ENCODE measurements around the gene TMEM132E. TPM values are rescaled to one million over a fixed set of nuclear protein-coding genes. Genes with fewer than 3 reads are reported as not detected.

The TMEM132E gene
- total and polyA plus RNA-seq, 2 of the 4 experiments (the other 2 are of a cell fraction), result not detected

- WGBS, 2 experiments (ENCODE audit: extremely low coverage in 2 of 2, insufficient read length in 1 of 2), result no CpG with 5 or more reads among the region's 3 CpGs
- Histone ChIP-seq H4K8ac (ENCODE audit: low read depth in 2 of 2, low read length in 2 of 2) (no peak overlapping the region), H3K9ac (ENCODE audit: low read depth, low read length) (no peak overlapping the region), H4K20me1 (ENCODE audit: insufficient read depth, low read length) (no peaks in the 10 kb centered on the region), H3K4me2 (ENCODE audit: low read depth, low read length) (no peak overlapping the region), H3K56ac (ENCODE audit: extremely low read depth, insufficient read depth, low read length) (no peak overlapping the region), H2BK120ac (ENCODE audit: low read depth, low read length) (no peak overlapping the region), H3K9me1 (ENCODE audit: insufficient read depth, low read length) (no peaks in the 10 kb centered on the region), H3K9me3 (ENCODE audit: control insufficient read depth, insufficient read depth, low read length) (no peaks in the 10 kb centered on the region), H3K36me3 (ENCODE audit: control insufficient read depth, insufficient read depth, low read length) (no peaks in the 10 kb centered on the region), H3K4ac (ENCODE audit: low read depth, low read length) (no peak overlapping the region), H2AK9ac (replicated peaks; ENCODE audit: low read depth, low read length, poor library complexity) (no peak overlapping the region), H3K23ac (ENCODE audit: low read depth, low read length) (no peak overlapping the region), H3K79me1 (ENCODE audit: low read depth in 1 of 2, low read length in 2 of 2) (no peaks in the 10 kb centered on the region), H3K27me3 (ENCODE audit: control insufficient read depth, insufficient read depth, low read length) (peaks cover 46% of the 10 kb centered on the region), H2BK20ac (ENCODE audit: low read depth, low read length) (no peak overlapping the region), H4K91ac (ENCODE audit: insufficient read depth, low read depth, low read length) (no peak overlapping the region), H2BK5ac (ENCODE audit: low read depth, low read length, poor library complexity, severe bottlenecking) (no peak overlapping the region), H2AFZ (replicated peaks; ENCODE audit: low read length, poor library complexity) (no peak overlapping the region), H4K5ac (ENCODE audit: low read depth, low read length) (no peak overlapping the region), H3K4me1 (ENCODE audit: control insufficient read depth, insufficient read depth, low read length) (no peaks in the 10 kb centered on the region), H3K18ac (ENCODE audit: low read depth, low read length) (no peak overlapping the region), H2AK5ac (ENCODE audit: low read depth, low read length) (no peak overlapping the region), H3K27ac (ENCODE audit: insufficient read depth, low read length) (no peak overlapping the region), H3K4me3 (ENCODE audit: insufficient read depth, low read depth, low read length) (no peak overlapping the region), H3K14ac (replicated peaks; ENCODE audit: low read depth, low read length) (no peak overlapping the region), H2BK15ac (ENCODE audit: low read depth, low read length) (no peak overlapping the region)
- CTCF ChIA-PET, result no interaction called here
- dilution Hi-C loops (cut with HindIII; ENCODE audit: low sequenced_read_pairs, unreplicated experiment), result no loop called here
- intact Hi-C loops (cut with micrococcal nuclease), result no loop called here
- POLR2A ChIA-PET (ENCODE audit: unreplicated experiment), result no interaction called here
- in situ Hi-C loops (cut with MboI; ENCODE audit: low sequenced_read_pairs), result no loop called here
- TF ChIP-seq CTCF (conservative IDR thresholded peaks at IDR 0.05; ENCODE audit: low read depth, low read length) (no peak), NFE2L2 (IDR thresholded peaks at IDR 0.05; ENCODE audit: low read depth, low read length) (no peak), FOS (IDR thresholded peaks at IDR 0.05; ENCODE audit: low read depth, low read length) (no peak), CEBPB (IDR thresholded peaks at IDR 0.05; ENCODE audit: low read depth, low read length) (no peak), BHLHE40 (IDR thresholded peaks at IDR 0.05; ENCODE audit: low read depth, low read length) (no peak), RFX5 (IDR thresholded peaks at IDR 0.05; ENCODE audit: low read depth, low read length) (no peak), RAD21 (IDR thresholded peaks at IDR 0.05; ENCODE audit: low read length) (no peak), MAFK (IDR thresholded peaks at IDR 0.05; ENCODE audit: low read depth, low read length) (no peak), RCOR1 (IDR thresholded peaks at IDR 0.05; ENCODE audit: insufficient replicate concordance, low read length) (no peak), USF2 (IDR thresholded peaks at IDR 0.05; ENCODE audit: low read depth, low read length) (no peak), SMC3 (IDR thresholded peaks at IDR 0.05; ENCODE audit: low read depth, low read length) (no peak), MXI1 (IDR thresholded peaks at IDR 0.05; ENCODE audit: borderline replicate concordance, low read depth, low read length) (no peak), POLR2A (IDR thresholded peaks at IDR 0.05; ENCODE audit: low read depth, low read length) (no peak), MAZ (IDR thresholded peaks at IDR 0.05; ENCODE audit: borderline replicate concordance, low read depth, low read length) (no peak), ELK1 (IDR thresholded peaks at IDR 0.05; ENCODE audit: borderline replicate concordance, low read depth, low read length) (no peak)
- BruUV-seq (replicated peaks), result no TSS peak
- ATAC-seq (ENCODE audit: low read depth) (no peak), DNase-seq (no peak)
Measured at GRCh38 chr17:34586346-34586846, 7.0 kb downstream of the TMEM132E start.

Data from IMR-90 (cell line).